PC-3 (cell line): ENCODE measurements around the gene HOOK2. TPM values are rescaled to one million over a fixed set of nuclear protein-coding genes. Genes with fewer than 3 reads are reported as not detected.

Experiments used
- ATAC-seq: fragments of 200-7000 bp; cut with Tn5 transposase; 2 replicates; pipeline ENCODE4 v1.9.1; 2020; ENCODE audit warnings: mild to moderate bottlenecking, moderate library complexity
- BruUV-seq: library from RNA; stranded (reverse); fragments of 400-500 nt; replicated peaks from 2 replicates; lab custom pipeline; 2021; lab: Mats Ljungman, UMichigan
- CTCF ChIA-PET: fragments of 300-600 bp; sonication (Branson Sonifier 250); formaldehyde crosslinking; loops from one replicate; lab custom pipeline; 2022; ENCODE audit warnings: antibody characterized with exemption; lab: Charles Lee
- POLR2A ChIA-PET: fragments of 300-600 bp; sonication (Branson Sonifier 250); formaldehyde crosslinking; loops from one replicate; lab custom pipeline; 2022; ENCODE audit warnings: antibody characterized with exemption; ENCODE audit not compliant: unreplicated experiment; lab: Charles Lee
- DNase-seq: peaks from one replicate; pipeline ENCODE4 v3.0.0-alpha.2; 2015
- H2AFZ ChIP-seq: fragments of 300-600 bp; sonication (generic); 2 replicates; pipeline ENCODE4 v1.6.0; 2016; ENCODE audit warnings: antibody characterized with exemption, low read length
- H3F3A ChIP-seq: fragments of 300-600 bp; sonication (generic); one replicate; pipeline ENCODE4 v1.6.0; 2017; ENCODE audit warnings: antibody characterized with exemption, low read length, control low read depth, mild to moderate bottlenecking; ENCODE audit not compliant: unreplicated experiment
- H3K27ac ChIP-seq: fragments of 300-600 bp; sonication (generic); 2 replicates; pipeline ENCODE4 v1.5.1; 2016; ENCODE audit warnings: mild to moderate bottlenecking, low read length
- H3K27me3 ChIP-seq: fragments of 300-600 bp; sonication (generic); 2 replicates; pipeline ENCODE4 v1.6.1; 2016; ENCODE audit warnings: low read length, mixed read lengths
- H3K36me3 ChIP-seq: fragments of 300-600 bp; sonication (generic); 2 replicates; pipeline ENCODE4 v1.6.1; 2016; ENCODE audit warnings: low read depth, mixed run types, low read length, mixed read lengths
- H3K4me1 ChIP-seq: fragments of 300-600 bp; sonication (generic); 2 replicates; pipeline ENCODE4 v1.5.1; 2016; ENCODE audit warnings: low read length; ENCODE audit not compliant: insufficient read depth
- H3K4me2 ChIP-seq: fragments of 300-600 bp; sonication (generic); 2 replicates; pipeline ENCODE4 v1.6.0; 2016; ENCODE audit warnings: low read length
- H3K4me3 ChIP-seq: fragments of 300-600 bp; sonication (generic); 2 replicates; pipeline ENCODE4 v1.5.1; 2016; ENCODE audit warnings: mild to moderate bottlenecking, low read length, mixed read lengths
- H3K79me2 ChIP-seq: fragments of 300-600 bp; sonication (generic); 2 replicates; pipeline ENCODE4 v1.6.1; 2017; ENCODE audit warnings: low read length, mixed read lengths
- H3K9ac ChIP-seq: fragments of 300-600 bp; sonication (generic); 2 replicates; pipeline ENCODE4 v1.6.0; 2016; ENCODE audit warnings: mild to moderate bottlenecking, low read length
- H3K9me2 ChIP-seq: fragments of 300-600 bp; sonication (generic); replicated peaks from 2 replicates; pipeline ENCODE4 v1.6.1; 2016; ENCODE audit warnings: mixed run types, low read length, mixed read lengths
- H3K9me3 ChIP-seq: fragments of 300-600 bp; sonication (generic); 2 replicates; pipeline ENCODE4 v1.6.1; 2016; ENCODE audit warnings: low read length, mixed read lengths
- H4K20me1 ChIP-seq: fragments of 300-600 bp; sonication (generic); 2 replicates; pipeline ENCODE4 v1.6.1; 2016; ENCODE audit warnings: low read length, mixed read lengths
- EZH2 ChIP-seq: fragments of 300-600 bp; sonication (generic); IDR thresholded peaks from one replicate; pipeline ENCODE4 v1.6.1; 2017; ENCODE audit warnings: antibody characterized with exemption, mild to moderate bottlenecking, low read length; ENCODE audit not compliant: unreplicated experiment
- EZH2phosphoT487 ChIP-seq: fragments of 300-600 bp; sonication (generic); IDR thresholded peaks from 2 replicates; pipeline ENCODE4 v1.6.1; 2018; ENCODE audit warnings: mild to moderate bottlenecking, antibody characterized with exemption, low read length, borderline replicate concordance
- intact Hi-C: fragments of 100-400 bp; cut with micrococcal nuclease; formaldehyde crosslinking; loops from 2 replicates; pipeline ENCODE4 v1.9.0; 2023
- total RNA-seq: library from RNA; depleted of rRNA; stranded (reverse); fragments of >200 nt; gene quantifications from 2 replicates; pipeline ENCODE4 v1.2.3, GENCODE V29; 2014
- TF ChIP-seq, protein P1 (sequence below): fragments of 300-600 bp; sonication (generic); conservative IDR thresholded peaks from 2 replicates; pipeline ENCODE4 v1.5.1; 2017; ENCODE audit warnings: antibody characterized with exemption, low read depth, mild to moderate bottlenecking, low read length

HOOK2 gene
- total RNA-seq, 1 experiment from 2014 or later: 95.2 TPM

DNA sequence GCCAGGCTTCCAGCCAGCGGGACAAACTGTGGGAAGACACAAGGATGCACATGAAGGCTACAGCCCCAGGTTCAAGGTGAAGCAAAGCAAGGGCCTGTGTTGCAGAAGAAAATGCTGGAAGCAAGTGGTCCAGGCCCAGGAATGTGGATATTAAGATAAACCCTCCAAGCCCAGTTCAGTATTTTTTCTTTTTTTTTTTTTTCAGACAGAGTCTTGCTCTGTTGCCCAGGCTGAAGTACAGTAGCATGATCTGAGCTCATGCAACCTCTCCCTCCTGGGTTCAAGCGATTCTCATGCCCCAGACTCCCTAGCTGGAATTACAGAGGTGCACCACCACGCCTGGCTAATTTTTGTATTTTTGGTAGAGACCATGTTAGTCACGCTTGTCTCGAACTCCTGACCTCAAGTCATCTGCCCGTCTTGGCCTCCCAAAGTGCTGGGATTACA lies 21.8 kb upstream of the HOOK2 start:
- no TSS peak for BruUV-seq
- Histone ChIP-seq H3F3A (peaks cover 7% of the 10 kb centered on the region), H3K9me3 (no peaks in the 10 kb centered on the region), H3K4me3 (no peak overlapping the region), H3K27ac (no peak overlapping the region), H3K9me2 (no peaks in the 10 kb centered on the region), H4K20me1 (peaks cover 9% of the 10 kb centered on the region), H3K4me1 (peaks cover 24% of the 10 kb centered on the region), H3K27me3 (no peaks in the 10 kb centered on the region), H3K4me2 (no peak overlapping the region), H3K36me3 (peaks cover 15% of the 10 kb centered on the region), H3K79me2 (peaks cover 39% of the 10 kb centered on the region), H3K9ac (no peak overlapping the region), H2AFZ (no peak overlapping the region)
- intact Hi-C loops: no loop called here
- ChIA-PET CTCF (interaction anchor here (0.7 to 1.0 kb wide), 2 partner anchors 31 to 80 kb away, joined by 3 to 5 read pairs; no protein-coding TSS in a partner anchor), POLR2A (no interaction called here)
- ATAC-seq (no peak), DNase-seq (no peak)
- no peak for TF ChIP-seq EZH2phosphoT487
- TF ChIP-seq EZH2: no peak
- TF ChIP-seq, protein P1, sequence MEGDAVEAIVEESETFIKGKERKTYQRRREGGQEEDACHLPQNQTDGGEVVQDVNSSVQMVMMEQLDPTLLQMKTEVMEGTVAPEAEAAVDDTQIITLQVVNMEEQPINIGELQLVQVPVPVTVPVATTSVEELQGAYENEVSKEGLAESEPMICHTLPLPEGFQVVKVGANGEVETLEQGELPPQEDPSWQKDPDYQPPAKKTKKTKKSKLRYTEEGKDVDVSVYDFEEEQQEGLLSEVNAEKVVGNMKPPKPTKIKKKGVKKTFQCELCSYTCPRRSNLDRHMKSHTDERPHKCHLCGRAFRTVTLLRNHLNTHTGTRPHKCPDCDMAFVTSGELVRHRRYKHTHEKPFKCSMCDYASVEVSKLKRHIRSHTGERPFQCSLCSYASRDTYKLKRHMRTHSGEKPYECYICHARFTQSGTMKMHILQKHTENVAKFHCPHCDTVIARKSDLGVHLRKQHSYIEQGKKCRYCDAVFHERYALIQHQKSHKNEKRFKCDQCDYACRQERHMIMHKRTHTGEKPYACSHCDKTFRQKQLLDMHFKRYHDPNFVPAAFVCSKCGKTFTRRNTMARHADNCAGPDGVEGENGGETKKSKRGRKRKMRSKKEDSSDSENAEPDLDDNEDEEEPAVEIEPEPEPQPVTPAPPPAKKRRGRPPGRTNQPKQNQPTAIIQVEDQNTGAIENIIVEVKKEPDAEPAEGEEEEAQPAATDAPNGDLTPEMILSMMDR: no peak

DNA sequence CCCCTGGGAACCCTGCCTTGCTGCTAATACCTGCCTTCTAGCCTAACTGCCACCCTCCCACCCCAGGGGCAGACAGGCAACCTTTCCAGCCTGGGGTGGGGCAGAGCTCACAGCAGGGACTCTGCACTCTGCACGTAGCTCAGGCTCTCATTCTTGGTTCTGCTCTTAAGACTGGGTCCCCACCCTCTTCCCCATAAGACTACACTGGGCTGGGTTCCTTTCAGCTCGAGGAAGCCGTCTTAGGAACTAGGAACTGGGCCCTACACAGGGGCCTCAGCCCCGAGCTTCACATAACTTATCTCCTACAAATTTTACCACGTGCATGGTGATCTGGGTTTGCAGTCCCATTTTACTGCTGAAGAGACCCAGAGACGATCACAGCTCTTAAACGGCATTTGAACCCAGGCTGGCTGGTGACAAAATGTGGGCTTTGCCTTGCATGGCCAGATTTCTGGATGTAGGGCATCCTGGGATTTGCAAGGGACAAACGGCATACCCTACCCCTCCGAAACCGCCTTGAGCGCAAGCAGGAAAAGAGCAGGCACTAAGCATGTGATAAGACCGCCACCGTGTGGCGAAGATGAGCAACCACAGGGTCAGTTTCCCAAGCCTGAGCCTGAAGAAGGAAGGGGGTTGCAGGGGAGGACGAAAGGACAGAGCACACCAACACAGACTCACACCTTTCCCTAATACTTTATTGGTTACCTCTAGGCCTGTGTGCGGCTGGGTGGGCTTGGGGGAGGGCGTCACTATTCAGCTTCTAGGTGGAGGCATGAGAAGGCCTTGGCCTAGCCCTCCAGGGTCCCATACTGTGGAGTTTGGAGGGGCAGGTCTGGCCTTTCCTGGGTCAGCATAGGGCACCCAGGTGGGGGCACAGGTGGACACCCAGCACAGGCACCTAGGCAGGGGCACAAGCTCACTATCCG lies 21.1 kb upstream of the HOOK2 start:
- DNase-seq: peak; percentile 94
- Histone ChIP-seq H4K20me1 (peaks cover 16% of the 10 kb centered on the region), H3K79me2 (peaks cover 40% of the 10 kb centered on the region), H3K27ac (no peak overlapping the region), H3K27me3 (no peaks in the 10 kb centered on the region), H3K9ac (no peak overlapping the region), H3F3A (peaks cover 7% of the 10 kb centered on the region), H3K36me3 (peaks cover 15% of the 10 kb centered on the region), H3K4me1 (peaks cover 23% of the 10 kb centered on the region), H3K9me3 (no peaks in the 10 kb centered on the region), H2AFZ (0 out of 2 replicates have a peak overlapping the region, but pooled peaks have one; percentile 39), H3K9me2 (no peaks in the 10 kb centered on the region), H3K4me3 (no peak overlapping the region), H3K4me2 (peak overlapping the region; percentile 62)
- BruUV-seq: no TSS peak
- peak; percentile 19 for ATAC-seq
- intact Hi-C loops: loop anchor here (1.0 kb wide), 2 partner anchors 19 to 36 kb away; no protein-coding TSS in a partner anchor
- ChIA-PET CTCF (interaction anchor here (0.7 to 1.2 kb wide), 5 partner anchors 18 to 36 kb away, joined by 3 to 12 read pairs (median 4); partner anchors contain the start of gene HOOK2), POLR2A (interaction anchor here (0.6 kb wide), 1 partner anchor 52 kb away, joined by 3 read pairs; no protein-coding TSS in a partner anchor)
- TF ChIP-seq EZH2 (no peak), EZH2phosphoT487 (no peak)
- TF ChIP-seq, protein P1: peak; percentile 98
